ENCODE measurements around the gene KIF21B.

KIF21B gene

GRCh38 chr1:201023517-201023902 lies at the start of gene KIF21B:
KIF21B (minus strand) TSS chr1:201023714; CDS start chr1:201023383, 331 bp downstream.
- peak; percentile 66 for DNase-seq (ENCODE audit: low spot score)

- no peak for DNase-seq (ENCODE audit: low spot score)
Measured at GRCh38 chr1:201072922-201073321, 49.4 kb upstream of the KIF21B start.

- DNase-seq (ENCODE audit: low spot score) = no peak
Measured at GRCh38 chr1:201072149-201072548, 48.6 kb upstream of the KIF21B start.

- DNase-seq (ENCODE audit: low spot score) = no peak
Measured at GRCh38 chr1:201069636-201070035, 46.1 kb upstream of the KIF21B start.

- no peak for DNase-seq (ENCODE audit: low spot score)
Measured at GRCh38 chr1:201068976-201069375, 45.5 kb upstream of the KIF21B start.

GRCh38 chr1:201066986-201067385 lies 43.5 kb upstream of the KIF21B start:
- DNase-seq (ENCODE audit: low spot score) = no peak

GRCh38 chr1:201065686-201066085 lies 42.2 kb upstream of the KIF21B start:
- DNase-seq (ENCODE audit: low spot score) = no peak

GRCh38 chr1:201064806-201065205 lies 41.3 kb upstream of the KIF21B start:
- DNase-seq (ENCODE audit: low spot score) = no peak

GRCh38 chr1:201063145-201063544 lies 39.6 kb upstream of the KIF21B start:
- no peak for DNase-seq (ENCODE audit: low spot score)

GRCh38 chr1:201062511-201063091 lies 39.1 kb upstream of the KIF21B start:
- DNase-seq (ENCODE audit: low spot score) = no peak

GRCh38 chr1:201061886-201062285 lies 38.4 kb upstream of the KIF21B start:
- DNase-seq (ENCODE audit: low spot score) = no peak

GRCh38 chr1:201061049-201061448 lies 37.5 kb upstream of the KIF21B start:
- DNase-seq (ENCODE audit: low spot score) = no peak

GRCh38 chr1:201060586-201060985 lies 37.1 kb upstream of the KIF21B start:
- DNase-seq (ENCODE audit: low spot score) = no peak

GRCh38 chr1:201059871-201060555 lies 36.5 kb upstream of the KIF21B start:
- no peak for DNase-seq (ENCODE audit: low spot score)

GRCh38 chr1:201059401-201059800 lies 35.9 kb upstream of the KIF21B start:
- no peak for DNase-seq (ENCODE audit: low spot score)

- DNase-seq (ENCODE audit: low spot score) = no peak
Measured at GRCh38 chr1:201054091-201054543, 30.6 kb upstream of the KIF21B start.

- no peak for DNase-seq (ENCODE audit: low spot score)
Measured at GRCh38 chr1:201053155-201053860, 29.8 kb upstream of the KIF21B start.

- no peak for DNase-seq (ENCODE audit: low spot score)
Measured at GRCh38 chr1:201051399-201051798, 27.9 kb upstream of the KIF21B start.

GRCh38 chr1:201050515-201051277 lies 27.2 kb upstream of the KIF21B start:
- no peak for DNase-seq (ENCODE audit: low spot score)

GRCh38 chr1:201049248-201049831 lies 25.8 kb upstream of the KIF21B start:
- DNase-seq (ENCODE audit: low spot score) = no peak

- no peak for DNase-seq (ENCODE audit: low spot score)
Measured at GRCh38 chr1:201048521-201048920, 25.0 kb upstream of the KIF21B start.

- DNase-seq (ENCODE audit: low spot score) = no peak
Measured at GRCh38 chr1:201044119-201044518, 20.6 kb upstream of the KIF21B start.
